DND-41 (cell line): ENCODE measurements around the gene RALY.

ENCODE experiments used
- ATAC-seq: fragments of 200-7000 bp; cut with Tn5 transposase; 3 replicates; pipeline ENCODE4 v1.9.1; 2021; ENCODE audit warnings: low read depth; ENCODE audit not compliant: insufficient read depth
- DNase-seq: peaks from one replicate; pipeline ENCODE4 v3.0.0-alpha.2; 2020
- H2AFZ ChIP-seq: 2 replicates; pipeline ENCODE4 v1.6.0; 2012; ENCODE audit warnings: low read depth, low read length
- H3K27ac ChIP-seq: 2 replicates; pipeline ENCODE4 v1.5.1; 2012; ENCODE audit warnings: low read length, inconsistent platforms
- H3K27me3 ChIP-seq: fragments of 200-600 bp; sonication (generic); 2 replicates; pipeline ENCODE4 v1.6.0; 2012; ENCODE audit warnings: low read length, mild to moderate bottlenecking, inconsistent platforms; ENCODE audit not compliant: insufficient read depth, poor library complexity
- H3K36me3 ChIP-seq: 2 replicates; pipeline ENCODE4 v1.5.1; 2012; ENCODE audit warnings: low read length, inconsistent platforms; ENCODE audit not compliant: insufficient read depth
- H3K4me1 ChIP-seq: 2 replicates; pipeline ENCODE4 v1.5.1; 2012; ENCODE audit warnings: mild to moderate bottlenecking, low read length; ENCODE audit not compliant: insufficient read depth
- H3K4me2 ChIP-seq: 2 replicates; pipeline ENCODE4 v1.6.0; 2012; ENCODE audit warnings: mild to moderate bottlenecking, moderate library complexity, low read length, inconsistent platforms; ENCODE audit not compliant: insufficient read depth
- H3K4me3 ChIP-seq, 2 experiments: fragments of 200-600 bp in 1 of 2; shearing (Covaris generic) in 1 of 2; 2 replicates each; pipeline ENCODE4 v1.5.1; 2012 to 2016; ENCODE audit warnings: inconsistent platforms in 2 of 2, low read length in 2 of 2, mild to moderate bottlenecking in 2 of 2, low read depth in 1 of 2, moderate library complexity in 1 of 2
- H3K79me2 ChIP-seq: 2 replicates; pipeline ENCODE4 v1.6.0; 2012; ENCODE audit warnings: low read length, inconsistent platforms; ENCODE audit not compliant: insufficient read depth
- H3K9ac ChIP-seq: 2 replicates; pipeline ENCODE4 v1.6.0; 2012; ENCODE audit warnings: low read depth, mild to moderate bottlenecking, inconsistent platforms, low read length, moderate library complexity
- H3K9me3 ChIP-seq: 2 replicates; pipeline ENCODE4 v1.5.1; 2012; ENCODE audit warnings: low read length, moderate library complexity, mild to moderate bottlenecking, inconsistent platforms; ENCODE audit not compliant: insufficient read depth, severe bottlenecking
- H4K20me1 ChIP-seq: 2 replicates; pipeline ENCODE4 v1.6.0; 2012; ENCODE audit warnings: low read length; ENCODE audit not compliant: insufficient read depth
- CTCF ChIP-seq: IDR thresholded peaks from 2 replicates; pipeline ENCODE4 v1.5.1; 2012; ENCODE audit warnings: borderline replicate concordance, low read length, moderate library complexity, mild to moderate bottlenecking; ENCODE audit not compliant: poor library complexity, severe bottlenecking; ENCODE audit errors: extremely low read depth
- EZH2 ChIP-seq: IDR thresholded peaks from 3 replicates; pipeline ENCODE4 v1.6.1; 2012; ENCODE audit warnings: borderline replicate concordance, low read depth, mild to moderate bottlenecking, moderate library complexity, low read length, inconsistent platforms; ENCODE audit not compliant: severe bottlenecking

The RALY gene

DNA sequence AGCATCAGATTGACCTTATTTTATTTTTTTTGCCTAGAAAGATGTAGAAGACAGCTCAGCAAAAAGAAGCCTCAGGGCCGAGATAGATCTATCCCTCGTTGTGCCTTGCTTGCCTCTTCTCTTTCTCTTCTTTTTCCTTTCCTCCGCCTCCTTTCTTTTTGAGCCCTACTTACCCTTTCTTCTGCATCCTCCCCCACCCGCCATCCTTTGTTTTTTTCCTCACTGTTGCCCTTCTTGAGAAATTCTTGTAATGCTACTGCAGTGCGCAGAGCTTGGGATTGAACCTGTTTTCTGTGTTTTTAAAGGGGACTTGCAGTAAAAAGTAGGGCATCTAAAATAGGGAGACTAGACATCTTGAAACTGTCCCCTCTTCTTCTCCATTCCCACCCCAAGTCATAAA, 18.6 kb downstream of the RALY start:
- no peak overlapping the region for H3K4me2 ChIP-seq
- no peak overlapping the region for H3K27ac ChIP-seq
- DNase-seq = no peak
- H2AFZ ChIP-seq = no peak overlapping the region
- no peak for TF ChIP-seq EZH2
- no peak for TF ChIP-seq CTCF
- H4K20me1 ChIP-seq = peaks cover 92% of the 10 kb centered on the region
- no peaks in the 10 kb centered on the region for H3K27me3 ChIP-seq
- H3K9me3 ChIP-seq = no peaks in the 10 kb centered on the region
- 0 out of 2 replicates have a peak, but pooled peaks cover under 1% of the 10 kb centered on the region for H3K36me3 ChIP-seq
- peaks cover 26% of the 10 kb centered on the region for H3K4me1 ChIP-seq
- ATAC-seq = no peak
- H3K9ac ChIP-seq = no peak overlapping the region
- H3K79me2 ChIP-seq = peaks cover 98% of the 10 kb centered on the region
- H3K4me3 ChIP-seq = no peak overlapping the region

DNA sequence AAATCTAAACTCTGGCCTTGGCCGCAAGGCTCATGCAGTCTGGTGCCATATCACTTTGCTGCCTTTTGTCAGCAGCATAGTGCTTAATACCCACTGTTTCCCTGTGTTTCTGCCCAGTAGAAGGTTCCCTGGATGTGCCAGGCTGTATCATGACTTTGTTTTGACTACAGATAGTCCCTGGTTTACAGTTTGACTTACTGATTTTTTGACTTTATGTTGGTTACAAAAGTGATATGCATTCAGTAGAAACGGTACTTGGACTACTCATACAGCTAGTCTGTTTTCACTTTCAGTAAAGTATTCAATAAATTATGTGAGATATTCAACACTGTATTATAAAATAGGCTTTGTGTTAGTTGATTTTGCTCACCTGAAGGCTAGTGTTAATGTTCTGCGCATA, 19.0 kb downstream of the RALY start:
- Histone ChIP-seq H3K4me3 (no peak overlapping the region), H3K9me3 (no peaks in the 10 kb centered on the region), H3K27me3 (no peaks in the 10 kb centered on the region), H3K36me3 (0 out of 2 replicates have a peak, but pooled peaks cover 3% of the 10 kb centered on the region), H3K27ac (no peak overlapping the region), H3K4me2 (no peak overlapping the region), H3K79me2 (peaks cover 99% of the 10 kb centered on the region), H4K20me1 (peaks cover 94% of the 10 kb centered on the region), H2AFZ (no peak overlapping the region), H3K9ac (no peak overlapping the region), H3K4me1 (peaks cover 25% of the 10 kb centered on the region)
- TF ChIP-seq CTCF (no peak), EZH2 (no peak)
- ATAC-seq (no peak), DNase-seq (no peak)

- Histone ChIP-seq H3K27me3 (no peaks in the 10 kb centered on the region), H3K4me3 (no peak overlapping the region), H3K9ac (no peak overlapping the region), H3K9me3 (no peaks in the 10 kb centered on the region), H3K4me2 (no peak overlapping the region), H3K36me3 (0 out of 2 replicates have a peak, but pooled peaks cover 3% of the 10 kb centered on the region), H4K20me1 (peaks cover 94% of the 10 kb centered on the region), H3K4me1 (peaks cover 17% of the 10 kb centered on the region), H3K27ac (no peak overlapping the region), H2AFZ (no peak overlapping the region), H3K79me2 (peaks cover 99% of the 10 kb centered on the region)
- ATAC-seq = no peak
- TF ChIP-seq CTCF (no peak), EZH2 (no peak)
- DNase-seq = no peak
Measured at GRCh38 chr20:34013554-34013953, 19.8 kb downstream of the RALY start.

GRCh38 chr20:34014878-34015277, 21.2 kb downstream of the RALY start:
- no peak overlapping the region for H3K4me2 ChIP-seq
- H3K4me1 ChIP-seq = peaks cover 3% of the 10 kb centered on the region; the same call in 1 of the 2 replicates
- no peaks in the 10 kb centered on the region for H3K9me3 ChIP-seq
- no peak for ATAC-seq
- no peak overlapping the region for H3K4me3 ChIP-seq
- H4K20me1 ChIP-seq = peaks cover 92% of the 10 kb centered on the region
- H3K27ac ChIP-seq = no peak overlapping the region
- peaks cover 98% of the 10 kb centered on the region for H3K79me2 ChIP-seq
- no peaks in the 10 kb centered on the region for H3K27me3 ChIP-seq
- H3K36me3 ChIP-seq = 0 out of 2 replicates have a peak, but pooled peaks cover 3% of the 10 kb centered on the region
- DNase-seq = no peak
- no peak for TF ChIP-seq EZH2
- no peak for TF ChIP-seq CTCF
- no peak overlapping the region for H2AFZ ChIP-seq
- no peak overlapping the region for H3K9ac ChIP-seq
